GM19043 (cell line): ENCODE measurements around the gene INPP5E.

Source experiments
- ATAC-seq: cut with Tn5 transposase; IDR thresholded peaks from one replicate; pipeline ENCODE4 v1.9.1; 2021; ENCODE audit warnings: low read depth; ENCODE audit not compliant: unreplicated experiment

The INPP5E gene

GRCh38 chr9:136451221-136451877 lies 11.7 kb upstream of the INPP5E start:
- ATAC-seq = no peak

GRCh38 chr9:136448655-136449054 lies 9.0 kb upstream of the INPP5E start:
- no peak for ATAC-seq

- no peak for ATAC-seq
Measured at GRCh38 chr9:136447173-136447778, 7.6 kb upstream of the INPP5E start.

GRCh38 chr9:136445799-136446198 lies 6.2 kb upstream of the INPP5E start:
- ATAC-seq = no peak

- ATAC-seq = no peak
Measured at GRCh38 chr9:136444102-136444501, 4.5 kb upstream of the INPP5E start.

GRCh38 chr9:136443687-136444086 lies 4.0 kb upstream of the INPP5E start:
- no peak for ATAC-seq

GRCh38 chr9:136443087-136443486 lies 3.4 kb upstream of the INPP5E start:
- no peak for ATAC-seq

- ATAC-seq = no peak
Measured at GRCh38 chr9:136442265-136442664, 2.6 kb upstream of the INPP5E start.

- ATAC-seq = no peak
Measured at GRCh38 chr9:136441681-136442245, 2.1 kb upstream of the INPP5E start.

- ATAC-seq = no peak
Measured at GRCh38 chr9:136441191-136441680, 1.6 kb upstream of the INPP5E start.

- ATAC-seq = no peak
Measured at GRCh38 chr9:136438548-136439480, 831 bp downstream of the INPP5E start.

GRCh38 chr9:136437839-136438547 lies 1.7 kb downstream of the INPP5E start:
- no peak for ATAC-seq

GRCh38 chr9:136437430-136437829 lies 2.2 kb downstream of the INPP5E start:
- ATAC-seq = no peak

GRCh38 chr9:136436055-136436634 lies 3.5 kb downstream of the INPP5E start:
- ATAC-seq = no peak

GRCh38 chr9:136434580-136435169 lies 5.0 kb downstream of the INPP5E start:
- ATAC-seq = no peak

GRCh38 chr9:136433849-136434579 lies 5.6 kb downstream of the INPP5E start:
- no peak for ATAC-seq

- no peak for ATAC-seq
Measured at GRCh38 chr9:136433043-136433715, 6.5 kb downstream of the INPP5E start.

- no peak for ATAC-seq
Measured at GRCh38 chr9:136432591-136432990, 7.1 kb downstream of the INPP5E start.
